Right atrium auricular region (tissue), 2 donors: ENCODE results near the gene DTWD1. TPM values are rescaled to one million over a fixed set of nuclear protein-coding genes. Genes with fewer than 3 reads are reported as not detected.
"Not testable (repeated sequence)": the region's sequence is repeated elsewhere in the genome, so short reads cannot be mapped to it uniquely, and the experiment has no call there.

Experiments
- DNase-seq: peaks from one replicate; pipeline ENCODE4 v3.0.0-alpha.2; 2019; ENCODE audit warnings: low spot score
- H3K27ac ChIP-seq, 2 donors: fragments of 200-600 bp; sonication (generic); 1 replicate in 1 of 2; 2 replicates in 1 of 2; pipeline ENCODE4 v1.5.1; 2016 to 2019
- H3K27me3 ChIP-seq, 2 donors: fragments of 200-600 bp; sonication (generic); one replicate each; pipeline versions ENCODE4 v1.5.1 to v1.6.0; 2017 to 2019
- H3K36me3 ChIP-seq: fragments of 200-600 bp; sonication (generic); one replicate; pipeline ENCODE4 v1.5.1; 2016
- H3K4me1 ChIP-seq, 2 donors: fragments of 200-600 bp; sonication (generic); one replicate each; pipeline versions ENCODE4 v1.5.1 to v1.6.0; 2017 to 2019
- H3K4me3 ChIP-seq, 2 donors: fragments of 200-600 bp; sonication (generic); 1 replicate in 1 of 2; 2 replicates in 1 of 2; pipeline ENCODE4 v1.5.1; 2017 to 2019; ENCODE audit warnings: mild to moderate bottlenecking in 1 of 2, moderate library complexity in 1 of 2
- H3K9me3 ChIP-seq, 2 donors: fragments of 200-600 bp; sonication (generic); one replicate each; pipeline ENCODE4 v1.5.1; 2019
- CTCF ChIP-seq, 2 donors: fragments of 200-600 bp; sonication (generic); IDR thresholded peaks; one replicate each; pipeline ENCODE4 v1.5.1; 2019; ENCODE audit warnings: antibody characterized with exemption in 2 of 2
- total RNA-seq, 2 donors: library from RNA; depleted of rRNA; stranded (reverse); fragments of >200 nt; gene quantifications; one replicate each; pipeline ENCODE4 v1.1.0, GENCODE V29; 2016

Gene DTWD1
- total RNA-seq, 2 donors from 2014 or later, result 12.7 to 16.0 TPM

GRCh38 chr15:49688135-49688790, 67.4 kb downstream of the DTWD1 start:
- DNase-seq, result no peak
- Histone ChIP-seq H3K36me3 (no peaks in the 10 kb centered on the region), H3K27ac (no peak overlapping the region), H3K27me3 (no peaks in the 10 kb centered on the region), H3K4me1 (no peaks in the 10 kb centered on the region), H3K4me3 (no peak overlapping the region), H3K9me3 (no peaks in the 10 kb centered on the region)
- no peak for TF ChIP-seq CTCF (IDR thresholded peaks at IDR 0.05)

- TF ChIP-seq CTCF (IDR thresholded peaks at IDR 0.05), result no peak
- H3K4me1 ChIP-seq, result no peaks in the 10 kb centered on the region
- DNase-seq, result no peak
These were observed 71.8 kb downstream of the DTWD1 start for GRCh38 chr15:49692514-49693090.

GRCh38 chr15:49693498-49693897, 72.7 kb downstream of the DTWD1 start:
- H3K36me3 ChIP-seq, result no peaks in the 10 kb centered on the region
- H3K27ac ChIP-seq, result no peak overlapping the region
- H3K9me3 ChIP-seq, result no peaks in the 10 kb centered on the region
- no peak for TF ChIP-seq CTCF (IDR thresholded peaks at IDR 0.05)
- H3K4me1 ChIP-seq, result no peaks in the 10 kb centered on the region
- no peak overlapping the region for H3K4me3 ChIP-seq
- DNase-seq, result no peak
- no peaks in the 10 kb centered on the region for H3K27me3 ChIP-seq

More at GRCh38 chr15:49692514-49693090, 71.8 kb downstream of the DTWD1 start:
- H3K9me3 ChIP-seq, result no peaks in the 10 kb centered on the region
- no peak overlapping the region for H3K4me3 ChIP-seq
- no peak overlapping the region for H3K27ac ChIP-seq
- H3K27me3 ChIP-seq, result no peaks in the 10 kb centered on the region
- H3K36me3 ChIP-seq, result no peaks in the 10 kb centered on the region

- H3K27me3 ChIP-seq, result no peaks in the 10 kb centered on the region
- no peak overlapping the region for H3K4me3 ChIP-seq
These were observed 75.6 kb downstream of the DTWD1 start for GRCh38 chr15:49696433-49696832.

GRCh38 chr15:49697121-49697520, 76.3 kb downstream of the DTWD1 start:
- DNase-seq, result no peak
- Histone ChIP-seq H3K4me1 (no peaks in the 10 kb centered on the region), H3K27me3 (no peaks in the 10 kb centered on the region), H3K36me3 (no peaks in the 10 kb centered on the region), H3K27ac (no peak overlapping the region), H3K9me3 (no peaks in the 10 kb centered on the region), H3K4me3 (no peak overlapping the region)
- no peak for TF ChIP-seq CTCF (IDR thresholded peaks at IDR 0.05)

More at GRCh38 chr15:49696433-49696832, 75.6 kb downstream of the DTWD1 start:
- Histone ChIP-seq H3K27ac (no peak overlapping the region), H3K9me3 (no peaks in the 10 kb centered on the region), H3K4me1 (no peaks in the 10 kb centered on the region), H3K36me3 (no peaks in the 10 kb centered on the region)
- TF ChIP-seq CTCF (IDR thresholded peaks at IDR 0.05), result no peak
- DNase-seq, result no peak

- not testable (repeated sequence) for H3K27me3 ChIP-seq, H3K4me1 ChIP-seq, DNase-seq, H3K36me3 ChIP-seq, H3K4me3 ChIP-seq, H3K27ac ChIP-seq, H3K9me3 ChIP-seq
These were observed 82.1 kb downstream of the DTWD1 start for GRCh38 chr15:49702982-49703381.

Other genes starting within 250 kb of the DTWD1 start
- 10 to 100 TPM; 27.2 to 28.5 TPM for gene FGF7, start 197.8 kb upstream of the DTWD1 start, total RNA-seq
- 10 to 100 TPM in 1 of 2 donors, 1 to 10 TPM in 1; 7.5 to 14.4 TPM for gene FAM227B, start 230 bp upstream of the DTWD1 start, total RNA-seq